ENCODE results near the gene GPNMB.

The GPNMB gene

GRCh38 chr7:23264916-23265458 is 18.4 kb downstream of the GPNMB start:
- H3K36me3 ChIP-seq (ENCODE audit: control insufficient read depth, insufficient read depth, low read length), result no peaks in the 10 kb centered on the region

GRCh38 chr7:23266918-23267317 is 20.3 kb downstream of the GPNMB start:
- Histone ChIP-seq H3K4me3 (ENCODE audit: low read depth, low read length) (no peak overlapping the region), H3K79me2 (no peaks in the 10 kb centered on the region), H2AFZ (no peak overlapping the region), H3K27me3 (ENCODE audit: control insufficient read depth, insufficient read depth, low read length) (no peaks in the 10 kb centered on the region), H3K9me3 (ENCODE audit: control insufficient read depth, low read length) (no peaks in the 10 kb centered on the region), H3K4me1 (no peaks in the 10 kb centered on the region), H3K36me3 (ENCODE audit: control insufficient read depth, insufficient read depth, low read length) (no peaks in the 10 kb centered on the region), H3K4me2 (ENCODE audit: low read length) (no peak overlapping the region), H3K27ac (no peak overlapping the region), H3K9ac (no peak overlapping the region)
- no peak for TF ChIP-seq CTCF (IDR thresholded peaks at IDR 0.05)

More at GRCh38 chr7:23264916-23265458, 18.4 kb downstream of the GPNMB start:
- no peaks in the 10 kb centered on the region for H3K79me2 ChIP-seq
- H2AFZ ChIP-seq, result no peak overlapping the region
- H3K27me3 ChIP-seq (ENCODE audit: control insufficient read depth, insufficient read depth, low read length), result no peaks in the 10 kb centered on the region
- no peak overlapping the region for H3K27ac ChIP-seq
- H3K4me2 ChIP-seq (ENCODE audit: low read length), result no peak overlapping the region
- no peak overlapping the region for H3K4me3 ChIP-seq (ENCODE audit: low read depth, low read length)
- H3K9ac ChIP-seq, result no peak overlapping the region
- no peak for TF ChIP-seq CTCF (IDR thresholded peaks at IDR 0.05)
- H3K9me3 ChIP-seq (ENCODE audit: control insufficient read depth, low read length), result no peaks in the 10 kb centered on the region
- no peaks in the 10 kb centered on the region for H3K4me1 ChIP-seq

GRCh38 chr7:23267357-23267756 is 20.8 kb downstream of the GPNMB start:
- TF ChIP-seq CTCF (IDR thresholded peaks at IDR 0.05), result no peak
- Histone ChIP-seq H3K9ac (no peak overlapping the region), H3K36me3 (ENCODE audit: control insufficient read depth, insufficient read depth, low read length) (no peaks in the 10 kb centered on the region), H3K27ac (no peak overlapping the region), H3K79me2 (no peaks in the 10 kb centered on the region), H2AFZ (no peak overlapping the region), H3K4me2 (ENCODE audit: low read length) (no peak overlapping the region), H3K4me1 (no peaks in the 10 kb centered on the region), H3K4me3 (ENCODE audit: low read depth, low read length) (no peak overlapping the region), H3K27me3 (ENCODE audit: control insufficient read depth, insufficient read depth, low read length) (no peaks in the 10 kb centered on the region), H3K9me3 (ENCODE audit: control insufficient read depth, low read length) (no peaks in the 10 kb centered on the region)

- Histone ChIP-seq H3K4me3 (ENCODE audit: low read depth, low read length) (no peak overlapping the region), H3K36me3 (ENCODE audit: control insufficient read depth, insufficient read depth, low read length) (no peaks in the 10 kb centered on the region), H3K27ac (no peak overlapping the region)
Measured at GRCh38 chr7:23268167-23268566, 21.6 kb downstream of the GPNMB start.

More at GRCh38 chr7:23268167-23268566, 21.6 kb downstream of the GPNMB start:
- Histone ChIP-seq H3K9me3 (ENCODE audit: control insufficient read depth, low read length) (no peaks in the 10 kb centered on the region), H2AFZ (no peak overlapping the region), H3K27me3 (ENCODE audit: control insufficient read depth, insufficient read depth, low read length) (no peaks in the 10 kb centered on the region), H3K79me2 (no peaks in the 10 kb centered on the region), H3K9ac (no peak overlapping the region), H3K4me1 (no peaks in the 10 kb centered on the region), H3K4me2 (ENCODE audit: low read length) (no peak overlapping the region)
- no peak for TF ChIP-seq CTCF (IDR thresholded peaks at IDR 0.05)

Data from parathyroid adenoma (tissue), 2 donors.